Measurements from ENCODE around the gene TMEM11.

Gene TMEM11

DNA sequence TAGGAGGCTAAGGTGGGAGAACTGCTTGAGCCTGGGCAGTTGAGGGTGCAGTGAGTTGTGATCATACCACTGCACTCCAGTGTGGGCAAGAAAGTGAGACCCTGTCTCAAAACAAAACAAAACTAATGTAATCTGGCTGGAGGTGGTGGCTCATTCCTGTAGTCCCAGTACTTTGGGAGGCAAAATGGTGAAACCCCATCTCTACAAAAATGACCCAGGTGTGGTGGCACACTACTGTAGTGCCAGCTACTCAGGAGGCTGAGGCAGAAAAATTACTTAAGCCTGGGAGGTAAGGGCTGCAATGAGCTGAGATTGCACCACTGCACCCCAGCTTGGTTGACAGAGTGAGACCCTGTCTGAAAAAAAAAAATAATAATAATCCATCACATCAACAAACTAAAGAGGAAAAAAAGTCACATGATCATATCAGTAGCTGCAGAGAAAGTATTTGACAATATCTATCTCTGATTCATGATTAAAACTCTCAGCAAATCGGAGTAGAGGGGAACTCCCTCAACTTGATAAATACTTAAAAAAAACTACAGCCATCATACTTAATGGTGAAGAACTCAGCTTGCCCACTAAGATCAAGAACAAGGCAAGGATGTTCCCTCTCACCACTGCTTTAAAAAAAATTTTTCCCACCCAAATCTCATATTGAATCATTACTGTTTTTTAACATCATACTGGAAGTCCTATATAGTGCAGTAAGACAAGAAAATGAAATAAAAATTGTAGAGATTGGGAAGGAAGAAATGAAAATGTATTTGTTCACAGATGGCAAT lies 56.2 kb downstream of the TMEM11 start:
- no peak for DNase-seq

DNA sequence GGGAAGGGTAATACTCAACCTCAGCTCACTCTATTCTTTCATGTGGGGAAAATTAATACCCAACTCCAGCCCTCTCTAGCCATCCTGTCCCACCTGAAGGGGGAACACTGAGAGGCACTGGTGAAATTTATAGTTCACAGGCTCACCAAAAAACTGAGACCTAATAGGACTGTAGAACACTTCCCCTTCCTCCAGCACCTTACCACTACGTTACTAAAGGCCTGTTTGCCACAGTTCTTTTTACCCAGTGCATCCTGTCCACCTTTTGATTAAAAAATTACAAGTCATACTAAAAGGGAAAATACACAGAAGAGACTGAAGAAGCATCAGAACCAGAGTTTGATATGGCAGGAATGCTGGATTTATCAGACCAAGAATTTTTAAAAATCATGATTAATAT lies 61.2 kb downstream of the TMEM11 start:
- no peak for DNase-seq

DNA sequence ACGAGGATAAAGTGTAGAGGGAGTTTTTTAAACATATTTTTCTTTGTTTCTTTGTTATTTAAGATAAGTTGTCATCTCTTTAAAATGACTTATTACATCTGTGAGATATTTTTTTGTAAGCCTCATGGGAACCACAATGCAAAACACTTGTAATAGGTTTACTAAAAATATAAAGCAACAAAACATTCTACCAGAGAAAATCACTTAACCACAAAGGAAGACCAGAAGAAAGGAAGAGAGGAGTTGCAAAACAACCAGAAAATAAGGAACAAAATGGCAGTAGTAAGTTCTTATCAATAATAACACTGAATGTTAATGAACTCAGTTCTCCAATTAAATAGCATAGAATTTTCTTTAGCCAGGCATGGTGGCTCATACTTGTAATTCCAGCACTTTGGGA lies 64.3 kb downstream of the TMEM11 start:
- DNase-seq = no peak
